NCI-H1105 treated with DMSO at 0.1 percent for 48 hours (cell line): ENCODE data around the gene STX5.
"Not testable (repeated sequence)": the region's sequence is repeated elsewhere in the genome, so short reads cannot be mapped to it uniquely, and the experiment has no call there.

Source experiments
- DNase-seq: peaks from one replicate; lab custom pipeline; 2025; lab: John Stamatoyannopoulos, UW

STX5 gene

GRCh38 chr11:62830904-62831519 lies 839 bp downstream of the STX5 start:
- DNase-seq = peak; percentile 46

- DNase-seq = not testable (repeated sequence)
Measured at GRCh38 chr11:62828130-62828529, 3.7 kb downstream of the STX5 start.

DNA sequence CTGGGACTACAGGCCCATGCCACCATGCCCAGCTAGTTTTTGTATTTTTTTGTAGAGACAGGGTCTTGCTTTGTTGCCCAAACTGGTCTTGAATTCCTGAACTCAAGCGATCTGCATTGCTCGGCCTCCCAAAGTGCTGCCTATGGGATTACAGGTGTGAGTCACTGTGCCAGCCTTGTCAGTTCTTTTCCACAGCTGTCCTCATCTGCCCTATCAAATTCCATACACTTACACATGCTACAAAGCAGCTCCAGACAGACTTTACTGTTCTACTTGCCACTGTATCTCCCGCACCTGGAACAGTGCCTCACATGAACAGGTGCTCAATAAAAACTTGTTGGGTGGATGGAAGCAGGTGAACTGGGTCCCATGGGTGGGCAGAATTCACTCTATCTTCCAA lies 8.2 kb downstream of the STX5 start:
- DNase-seq = no peak

GRCh38 chr11:62817129-62817528 lies 14.7 kb downstream of the STX5 start:
- DNase-seq = no peak

DNA sequence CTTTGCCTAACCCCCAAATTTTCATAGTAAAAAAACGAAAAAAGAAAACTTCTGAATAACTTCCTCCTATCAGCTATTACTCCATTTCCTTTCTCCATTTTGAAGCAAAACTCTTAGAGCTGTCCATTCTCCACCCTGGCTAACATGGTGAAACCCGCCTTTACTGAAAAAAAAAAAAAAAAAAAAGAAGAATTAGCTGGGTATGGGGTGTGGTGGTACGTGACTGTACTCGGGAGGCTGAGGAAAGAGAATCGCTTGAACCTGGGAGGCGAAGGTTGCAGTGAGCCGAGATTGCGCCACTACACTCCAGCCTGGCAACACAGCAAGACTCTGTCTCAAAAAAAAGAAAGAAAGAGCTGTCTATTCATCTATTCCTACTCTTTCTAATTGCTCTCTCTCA lies 15.3 kb downstream of the STX5 start:
- no peak for DNase-seq

DNA sequence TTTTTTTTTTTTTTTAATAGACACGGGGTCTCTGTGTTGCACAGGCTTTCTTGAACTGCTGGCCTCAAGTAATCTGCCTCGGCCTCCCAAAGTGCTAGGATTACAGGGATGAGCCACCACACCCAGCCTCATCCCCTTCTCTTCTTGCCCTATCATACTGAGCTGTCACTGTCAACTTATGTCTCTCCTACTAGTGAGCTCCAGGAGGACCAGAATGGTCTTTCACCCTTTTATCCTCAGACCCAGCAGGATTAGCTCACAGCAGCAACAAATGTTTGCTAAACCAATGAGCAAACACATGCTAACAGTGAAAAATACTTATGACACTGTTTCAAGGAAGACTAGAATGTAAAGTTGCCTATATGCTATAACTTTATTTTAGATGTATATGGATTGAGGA lies 20.2 kb downstream of the STX5 start:
- DNase-seq = no peak

- no peak for DNase-seq
Measured at GRCh38 chr11:62810748-62811147, 21.1 kb downstream of the STX5 start.

GRCh38 chr11:62806611-62807121 lies 25.2 kb downstream of the STX5 start:
- DNase-seq = no peak

- DNase-seq = peak; percentile 62
Measured at GRCh38 chr11:62805961-62806441, 25.9 kb downstream of the STX5 start.

DNA sequence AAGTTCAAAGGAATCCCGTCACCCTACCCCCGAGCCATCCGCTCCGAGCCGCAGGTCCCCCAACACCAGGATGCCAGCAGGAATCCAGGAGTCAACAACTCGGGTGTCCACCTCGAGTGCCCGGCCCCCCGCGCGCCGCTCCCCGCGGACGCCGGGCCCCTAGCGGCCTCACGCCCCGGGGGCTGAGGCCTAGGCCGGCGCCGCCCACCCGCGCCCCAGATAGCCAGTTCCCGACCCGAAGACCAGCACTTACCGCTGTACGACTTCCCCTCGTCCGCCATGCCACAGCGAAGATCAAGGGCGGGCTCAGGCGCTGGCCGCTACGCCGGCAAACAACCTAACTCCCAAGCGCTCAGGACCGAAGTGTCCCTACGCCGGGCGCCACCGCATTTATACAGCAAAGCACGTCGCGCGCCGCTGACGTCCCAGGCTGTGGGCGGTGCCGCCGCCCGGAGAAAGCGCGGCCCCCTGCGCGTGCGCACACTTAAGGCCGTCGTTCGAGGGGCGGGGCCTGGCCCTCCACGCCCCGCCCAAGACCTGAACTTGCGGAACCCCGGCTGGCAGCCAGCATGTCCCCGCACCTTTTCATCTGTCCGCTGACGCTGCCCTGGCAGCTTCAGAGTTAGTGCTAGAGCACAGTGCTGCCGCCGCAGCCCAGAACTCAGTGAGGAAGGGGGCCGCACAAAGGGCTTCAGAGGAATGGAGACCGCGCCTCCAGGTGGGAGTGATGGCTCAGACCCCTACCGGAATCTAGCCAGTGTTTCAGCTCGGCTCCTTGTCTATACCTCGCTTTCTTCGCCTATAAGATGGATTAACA lies 26.6 kb downstream of the STX5 start, which contains the start of gene NXF1:
TSS of gene NXF1 (minus strand) at position 365 of the 817 bp plus-strand sequence. CDS start at position 281, 84 bp downstream.
- peak; percentile 96 for DNase-seq

GRCh38 chr11:62804310-62805075 lies 27.4 kb downstream of the STX5 start:
- peak; percentile 31 for DNase-seq

DNA sequence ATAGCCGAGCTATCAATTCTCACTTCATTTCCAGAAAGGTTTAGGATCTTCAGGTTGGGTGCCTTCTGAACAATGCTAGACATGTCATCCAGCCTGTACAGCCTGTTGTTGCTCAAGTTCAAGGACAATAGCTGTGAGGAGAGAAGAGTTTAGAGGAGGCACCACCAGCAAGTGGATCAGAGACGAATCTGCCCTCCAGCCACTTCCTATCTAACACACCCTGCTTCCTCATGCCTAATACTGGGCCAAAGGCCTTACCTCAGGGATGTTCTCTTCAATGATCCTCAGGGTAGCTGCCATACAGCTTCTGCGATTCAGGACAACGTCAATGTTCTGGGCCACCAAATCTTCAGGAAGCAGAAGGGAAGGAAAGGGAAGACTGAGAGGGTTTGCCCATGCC lies 30.8 kb downstream of the STX5 start:
- DNase-seq = no peak

- DNase-seq = no peak
Measured at GRCh38 chr11:62799486-62799885, 32.4 kb downstream of the STX5 start.

DNA sequence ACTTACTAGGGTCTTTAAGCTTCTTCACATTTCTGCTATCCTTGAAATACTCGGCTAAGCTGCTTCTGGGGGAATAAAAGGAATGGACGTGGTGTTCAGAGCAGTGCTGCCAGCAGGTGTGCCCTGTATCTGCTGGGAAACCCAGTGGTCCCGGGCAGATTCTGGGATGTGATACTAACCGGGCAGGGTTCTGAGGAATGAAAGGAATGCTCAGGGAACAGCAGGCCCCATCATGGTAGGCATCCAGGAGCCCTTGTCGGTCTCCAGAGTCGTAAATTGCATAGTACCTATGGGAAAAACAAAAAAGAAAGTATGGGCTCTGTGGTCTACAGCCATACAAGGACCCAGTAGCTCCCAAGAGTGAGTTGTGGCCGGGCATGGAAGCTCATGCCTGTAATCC lies 35.6 kb downstream of the STX5 start:
- DNase-seq = no peak

DNA sequence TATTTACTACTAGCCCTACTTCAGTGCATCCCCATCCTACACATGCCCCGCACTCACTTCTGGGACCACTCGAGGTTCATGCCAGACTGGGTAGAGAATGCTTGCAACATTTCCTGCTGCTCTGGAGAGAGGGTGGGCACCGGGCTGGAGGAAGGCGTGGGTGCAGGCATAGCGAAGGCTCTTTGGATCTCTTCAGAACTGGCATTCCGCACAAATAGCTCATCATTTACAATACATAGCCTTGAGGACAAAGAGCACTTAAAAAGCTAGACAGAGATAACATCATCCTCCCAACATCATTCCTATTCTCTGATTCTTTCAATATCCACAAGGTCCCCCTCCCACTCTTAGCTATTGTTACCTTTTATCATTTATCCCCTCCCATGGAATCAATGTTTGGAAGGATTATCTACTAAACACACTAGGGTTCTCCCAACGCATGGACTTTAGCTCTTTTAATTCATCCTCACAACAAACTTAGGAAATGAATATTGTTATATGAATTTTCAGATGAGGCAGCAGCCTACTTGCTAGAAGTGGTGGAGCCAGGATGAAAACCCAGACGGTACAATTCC lies 37.6 kb downstream of the STX5 start:
- DNase-seq = no peak

DNA sequence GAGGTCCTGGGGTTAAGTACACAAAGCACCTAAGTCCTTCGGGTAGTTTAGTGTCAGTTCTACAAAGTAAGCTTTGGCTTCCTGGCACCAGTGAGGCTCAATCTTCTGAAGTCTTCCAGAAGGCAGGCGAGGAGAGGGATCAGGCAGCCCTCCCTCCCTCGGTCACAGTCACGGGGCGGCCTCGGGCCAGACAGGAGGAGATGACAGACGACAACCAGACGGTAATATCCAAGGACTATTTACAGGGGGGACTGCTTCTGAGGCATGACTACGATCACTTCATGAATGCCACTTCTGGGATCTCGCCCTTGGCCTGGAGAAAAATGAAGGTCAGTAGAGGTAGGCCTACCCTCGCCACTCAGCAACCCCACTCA lies 39.7 kb downstream of the STX5 start:
- DNase-seq = no peak

- peak; percentile 76 for DNase-seq
Measured at GRCh38 chr11:62791501-62792201, 40.2 kb downstream of the STX5 start, which contains the start of gene TMEM223. Gene TMEM223 (minus strand): TSS chr11:62792006. CDS start chr11:62791994, 12 bp downstream.

DNA sequence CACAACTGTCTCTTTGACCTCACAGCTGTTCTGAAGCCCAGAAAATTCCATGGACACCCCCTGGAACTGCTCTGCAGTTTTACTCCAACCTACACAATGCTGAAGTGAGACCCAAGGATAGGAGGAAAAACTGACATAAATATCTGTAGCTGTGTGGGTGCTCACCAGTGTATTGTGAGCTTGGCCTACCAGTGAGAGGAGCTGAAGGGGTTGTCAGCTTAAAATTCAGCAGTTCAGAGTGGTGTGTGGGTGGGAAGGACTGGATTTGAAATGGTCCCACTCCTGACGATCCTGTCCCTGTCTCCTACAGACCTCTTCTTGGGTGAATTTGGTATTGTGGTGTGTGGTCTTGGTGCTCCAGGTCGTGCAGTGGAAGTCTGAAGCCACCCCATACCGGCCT lies 42.3 kb downstream of the STX5 start:
- DNase-seq = no peak

- no peak for DNase-seq
Measured at GRCh38 chr11:62788991-62789390, 42.9 kb downstream of the STX5 start.

GRCh38 chr11:62787005-62787759 lies 44.7 kb downstream of the STX5 start, which contains the start of gene TMEM179B:
Gene TMEM179B (plus strand): TSS chr11:62787402. CDS start chr11:62787432, 30 bp downstream.
- DNase-seq = peak; percentile 97
